Natural killer cell treated with Interleukin-12 subunit alpha and Interleukin-12 subunit beta and Interleukin-15 and Interleukin-18, amount 100 ng/mL, for 72 hours (primary cell): ENCODE results near the gene TAF11L14. TPM values are rescaled to one million over a fixed set of nuclear protein-coding genes. Genes with fewer than 3 reads are reported as not detected.
A peak's percentile ranks its signal among the peaks of the same experiment; 100 is the strongest.
"Not testable (repeated sequence)": the region's sequence is repeated elsewhere in the genome, so short reads cannot be mapped to it uniquely, and the experiment has no call there.

ENCODE experiments used
- ATAC-seq, 2 donors: fragments of 150-1000 bp; cut with Tn5 transposase in 1 of 2; sonication (Bioruptor Pico), chemical (Tn5 transposase) in 1 of 2; 2 replicates each; pipeline ENCODE4 v1.10.0; 2021
- DNase-seq: peaks from one replicate; pipeline ENCODE4 v3.0.0; 2022; ENCODE audit warnings: low spot score
- H3K27ac Mint-ChIP-seq, 2 donors: 1 replicate in 1 of 2; 2 replicates in 1 of 2; pipeline ENCODE4 v1.8.0; 2022; ENCODE audit warnings: mixed read lengths in 2 of 2, mild to moderate bottlenecking in 1 of 2, moderate library complexity in 1 of 2
- H3K27me3 Mint-ChIP-seq, 2 donors: 1 replicate in 1 of 2; 2 replicates in 1 of 2; pipeline ENCODE4 v1.8.0; 2022; ENCODE audit warnings: mixed read lengths in 2 of 2
- H3K36me3 Mint-ChIP-seq: one replicate; pipeline ENCODE4 v1.8.0; 2022; ENCODE audit warnings: mixed read lengths
- H3K4me1 Mint-ChIP-seq, 2 donors: 1 replicate in 1 of 2; 2 replicates in 1 of 2; pipeline ENCODE4 v1.8.0; 2022; ENCODE audit warnings: low read depth in 2 of 2, mixed read lengths in 2 of 2, mild to moderate bottlenecking in 1 of 2
- H3K4me3 Mint-ChIP-seq: one replicate; pipeline ENCODE4 v1.8.0; 2022; ENCODE audit warnings: mixed read lengths
- H3K9me3 Mint-ChIP-seq: 2 replicates; pipeline ENCODE4 v1.8.0; 2022; ENCODE audit warnings: mixed read lengths
- total RNA-seq, 2 donors: library from RNA; stranded (reverse); gene quantifications; one replicate each; pipeline ENCODE4 v1.2.3, GENCODE V29; 2022

The TAF11L14 gene
- not detected for total RNA-seq

DNA sequence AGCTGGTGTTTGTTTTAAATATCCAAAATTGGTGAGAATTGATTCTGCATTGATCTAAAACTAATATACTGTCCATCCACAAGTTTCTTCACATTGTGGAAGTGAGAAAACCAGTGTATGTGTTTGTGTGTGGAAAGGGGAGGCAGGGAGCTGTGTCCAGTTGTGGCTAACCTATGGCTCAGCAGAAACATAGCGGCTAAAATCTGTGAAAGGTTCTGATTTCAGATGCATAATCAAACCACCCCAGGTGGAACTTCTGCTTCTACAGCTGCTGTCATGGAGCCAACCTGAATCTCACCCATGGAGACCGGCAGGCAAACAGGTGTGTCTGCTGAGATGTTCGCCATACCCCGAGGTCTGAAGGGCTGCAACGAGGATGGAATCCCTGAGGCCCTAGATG lies at the start of gene TAF11L14:
Gene TAF11L14 (plus strand): TSS at position 301 of the 400 bp plus-strand sequence.
- Mint-ChIP-seq H3K27ac (no peak within 1 kb of the TSS), H3K27me3 (no peaks in the 10 kb centered on the region), H3K4me3 (no peak within 1 kb of the TSS), H3K36me3 (peaks cover 4% of the 10 kb centered on the region), H3K9me3 (peaks cover 5% of the 10 kb centered on the region), H3K4me1 (no peaks in the 10 kb centered on the region)
- DNase-seq, result no peak
- ATAC-seq, result no peak

DNA sequence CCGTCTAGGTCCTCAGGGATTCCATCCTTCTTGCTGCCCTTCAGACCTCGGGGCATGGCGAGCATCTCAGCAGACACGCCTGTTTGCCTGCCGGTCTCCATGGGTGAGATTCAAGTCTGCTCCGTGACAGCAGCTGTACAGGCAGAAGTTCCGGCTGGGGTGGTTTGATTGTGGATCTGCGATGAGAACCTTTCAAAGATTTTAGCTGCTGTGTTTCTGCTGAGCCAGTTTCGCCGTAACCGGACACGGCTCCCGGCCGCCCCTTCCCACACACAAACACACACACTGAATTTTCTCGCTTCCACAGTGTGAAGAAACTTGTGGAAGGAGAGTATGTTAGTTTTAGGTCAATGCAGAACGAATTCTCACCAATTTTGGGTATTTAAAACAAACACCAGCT lies 48.6 kb upstream of the TAF11L14 start, which contains the start of gene TAF11L7:
Gene TAF11L7 (minus strand): TSS at position 101 of the 400 bp plus-strand sequence.
- not testable (repeated sequence) for DNase-seq, H3K4me3 Mint-ChIP-seq, ATAC-seq, H3K27ac Mint-ChIP-seq, H3K4me1 Mint-ChIP-seq, H3K9me3 Mint-ChIP-seq, H3K27me3 Mint-ChIP-seq, H3K36me3 Mint-ChIP-seq

GRCh38 chr5:17590860-17591259 lies 43.4 kb upstream of the TAF11L14 start, which contains the start of gene TAF11L8:
Gene TAF11L8 (minus strand): TSS chr5:17590960.
- not testable (repeated sequence) for H3K27ac Mint-ChIP-seq, H3K36me3 Mint-ChIP-seq, ATAC-seq, H3K4me1 Mint-ChIP-seq, H3K27me3 Mint-ChIP-seq, H3K4me3 Mint-ChIP-seq, DNase-seq, H3K9me3 Mint-ChIP-seq

DNA sequence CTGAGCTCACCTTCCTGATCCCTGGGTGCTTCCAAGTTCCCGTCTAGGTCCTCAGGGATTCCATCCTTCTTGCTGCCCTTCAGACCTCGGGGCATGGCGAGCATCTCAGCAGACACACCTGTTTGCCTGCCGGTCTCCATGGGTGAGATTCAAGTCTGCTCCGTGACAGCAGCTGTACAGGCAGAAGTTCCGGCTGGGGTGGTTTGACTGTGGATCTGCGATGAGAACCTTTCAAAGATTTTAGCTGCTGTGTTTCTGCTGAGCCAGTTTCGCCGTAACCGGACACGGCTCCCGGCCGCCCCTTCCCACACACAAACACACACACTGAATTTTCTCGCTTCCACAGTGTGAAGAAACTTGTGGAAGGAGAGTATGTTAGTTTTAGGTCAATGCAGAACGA lies 40.0 kb upstream of the TAF11L14 start, which contains the start of gene TAF11L9:
Gene TAF11L9 (minus strand): TSS at position 140 of the 400 bp plus-strand sequence.
- not testable (repeated sequence) for H3K4me1 Mint-ChIP-seq, H3K36me3 Mint-ChIP-seq, H3K27me3 Mint-ChIP-seq, H3K9me3 Mint-ChIP-seq, H3K4me3 Mint-ChIP-seq, DNase-seq, H3K27ac Mint-ChIP-seq, ATAC-seq

DNA sequence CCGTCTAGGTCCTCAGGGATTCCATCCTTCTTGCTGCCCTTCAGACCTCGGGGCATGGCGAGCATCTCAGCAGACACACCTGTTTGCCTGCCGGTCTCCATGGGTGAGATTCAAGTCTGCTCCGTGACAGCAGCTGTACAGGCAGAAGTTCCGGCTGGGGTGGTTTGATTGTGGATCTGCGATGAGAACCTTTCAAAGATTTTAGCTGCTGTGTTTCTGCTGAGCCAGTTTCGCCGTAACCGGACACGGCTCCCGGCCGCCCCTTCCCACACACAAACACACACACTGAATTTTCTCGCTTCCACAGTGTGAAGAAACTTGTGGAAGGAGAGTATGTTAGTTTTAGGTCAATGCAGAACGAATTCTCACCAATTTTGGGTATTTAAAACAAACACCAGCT lies 36.5 kb upstream of the TAF11L14 start, which contains the start of gene TAF11L10:
Gene TAF11L10 (minus strand): TSS at position 101 of the 400 bp plus-strand sequence.
- not testable (repeated sequence) for H3K36me3 Mint-ChIP-seq, ATAC-seq, DNase-seq, H3K27ac Mint-ChIP-seq, H3K9me3 Mint-ChIP-seq, H3K4me3 Mint-ChIP-seq, H3K4me1 Mint-ChIP-seq, H3K27me3 Mint-ChIP-seq

DNA sequence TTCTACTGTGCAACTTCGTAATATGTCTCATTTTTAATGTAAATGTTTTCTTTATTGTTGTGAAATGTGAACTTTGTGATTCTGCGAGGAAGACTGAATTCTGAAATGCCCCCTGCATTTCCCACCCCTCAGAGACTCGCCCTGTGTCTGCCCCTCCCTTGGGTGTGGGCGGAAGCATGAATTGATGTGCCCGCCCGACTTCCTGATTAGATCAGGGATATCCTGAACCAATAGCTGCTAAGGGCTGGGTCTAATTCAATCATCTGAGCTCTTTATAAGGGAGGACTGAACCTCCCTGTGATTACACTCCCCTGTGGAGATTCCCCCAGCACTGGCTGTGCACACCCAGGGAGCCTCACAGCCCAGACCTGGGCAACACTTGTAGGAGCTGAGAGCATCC lies 30.4 kb upstream of the TAF11L14 start, which contains the start of gene TAF11L11:
Gene TAF11L11 (plus strand): TSS at position 304 of the 400 bp plus-strand sequence.
- ATAC-seq, H3K4me1 Mint-ChIP-seq, H3K4me3 Mint-ChIP-seq, H3K27ac Mint-ChIP-seq, H3K36me3 Mint-ChIP-seq, H3K27me3 Mint-ChIP-seq, DNase-seq: not testable (repeated sequence)
- H3K9me3 Mint-ChIP-seq, result peaks cover 13% of the 10 kb centered on the region

- no peak for DNase-seq
- H3K27ac Mint-ChIP-seq, result no peak overlapping the region
- no peaks in the 10 kb centered on the region for H3K36me3 Mint-ChIP-seq
- no peak overlapping the region for H3K4me3 Mint-ChIP-seq
- H3K9me3 Mint-ChIP-seq, result peaks cover 13% of the 10 kb centered on the region
- no peak for ATAC-seq
- H3K4me1 Mint-ChIP-seq, result no peaks in the 10 kb centered on the region
- no peaks in the 10 kb centered on the region for H3K27me3 Mint-ChIP-seq
Measured at GRCh38 chr5:17604951-17605350, 29.3 kb upstream of the TAF11L14 start.

DNA sequence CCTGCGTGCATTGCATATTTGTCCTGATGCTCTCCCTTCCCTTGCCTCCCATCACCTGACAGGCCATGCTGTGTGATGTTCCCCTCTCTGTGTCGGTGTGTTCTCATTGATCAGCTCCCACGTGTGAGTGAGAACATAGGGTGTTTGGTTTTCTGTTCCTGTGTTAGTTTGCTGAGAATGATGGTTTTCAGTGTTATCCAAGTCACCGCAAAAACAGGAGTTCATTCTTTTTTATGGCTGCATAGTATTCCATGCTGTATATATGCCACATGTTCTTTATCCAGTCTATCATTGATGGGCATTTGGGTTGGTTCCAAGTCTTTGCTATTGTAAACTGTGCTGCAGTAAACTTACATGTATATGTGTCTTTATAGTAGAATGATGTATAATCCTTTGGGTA lies 26.8 kb upstream of the TAF11L14 start:
- H3K4me3 Mint-ChIP-seq, H3K27me3 Mint-ChIP-seq, H3K4me1 Mint-ChIP-seq, ATAC-seq, H3K36me3 Mint-ChIP-seq, DNase-seq, H3K27ac Mint-ChIP-seq: not testable (repeated sequence)
- peaks cover 15% of the 10 kb centered on the region for H3K9me3 Mint-ChIP-seq

DNA sequence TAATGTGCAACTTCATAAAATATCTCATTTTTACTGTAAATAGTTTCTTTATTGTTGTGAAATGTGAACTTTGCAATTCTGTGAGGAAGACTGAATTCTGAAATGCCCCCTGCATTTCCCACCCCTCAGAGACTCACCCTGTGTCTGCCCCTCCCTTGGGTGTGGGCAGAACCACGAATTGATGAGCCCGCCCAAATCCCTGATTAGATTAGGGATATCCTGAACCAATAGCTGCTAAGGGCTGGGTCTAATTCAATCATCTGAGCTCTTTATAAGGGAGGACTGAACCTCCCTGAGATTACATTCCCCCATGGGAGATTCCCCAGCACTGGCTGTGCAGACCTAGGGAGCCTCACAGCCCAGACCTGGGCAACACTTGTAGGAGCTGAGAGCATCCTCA lies 24.2 kb upstream of the TAF11L14 start, which contains the start of gene TAF11L12:
Gene TAF11L12 (plus strand): TSS at position 301 of the 400 bp plus-strand sequence.
- ATAC-seq, H3K36me3 Mint-ChIP-seq, H3K27me3 Mint-ChIP-seq, H3K4me1 Mint-ChIP-seq, H3K27ac Mint-ChIP-seq, DNase-seq, H3K4me3 Mint-ChIP-seq: not testable (repeated sequence)
- peaks cover 16% of the 10 kb centered on the region for H3K9me3 Mint-ChIP-seq

GRCh38 chr5:17614872-17615605 lies 19.2 kb upstream of the TAF11L14 start:
- ATAC-seq (no peak), DNase-seq (no peak)
- peaks cover 8% of the 10 kb centered on the region for H3K36me3 Mint-ChIP-seq
- H3K27me3 Mint-ChIP-seq, result no peaks in the 10 kb centered on the region
- H3K4me1 Mint-ChIP-seq, result no peaks in the 10 kb centered on the region
- peaks cover 14% of the 10 kb centered on the region for H3K9me3 Mint-ChIP-seq
- no peak overlapping the region for H3K4me3 Mint-ChIP-seq
- H3K27ac Mint-ChIP-seq, result no peak overlapping the region

DNA sequence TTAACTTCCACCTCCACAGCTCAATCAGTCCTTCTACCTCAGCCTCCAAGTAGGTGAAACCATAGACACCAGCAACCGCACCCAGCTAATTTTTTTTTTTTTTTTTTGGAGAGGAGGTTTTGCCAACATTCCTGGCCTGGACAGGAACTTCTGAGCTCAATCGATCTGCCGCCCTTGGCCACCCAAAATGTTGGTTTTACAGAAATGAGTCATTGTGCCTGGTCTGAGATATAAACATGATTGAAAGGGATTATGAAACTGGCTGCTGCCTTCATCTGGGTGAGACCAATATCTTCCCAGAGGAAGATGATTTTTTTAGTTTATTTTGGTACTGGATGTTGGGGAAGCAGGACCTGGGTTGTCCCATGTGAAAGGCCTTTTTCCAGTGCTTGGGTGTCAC lies 14.9 kb upstream of the TAF11L14 start:
- Mint-ChIP-seq H3K4me3 (no peak overlapping the region), H3K27me3 (no peaks in the 10 kb centered on the region), H3K4me1 (no peaks in the 10 kb centered on the region), H3K27ac (no peak overlapping the region), H3K9me3 (peaks cover 16% of the 10 kb centered on the region), H3K36me3 (peaks cover 8% of the 10 kb centered on the region)
- no peak for DNase-seq
- ATAC-seq, result no peak

- H3K27me3 Mint-ChIP-seq, result no peaks in the 10 kb centered on the region
- H3K36me3 Mint-ChIP-seq, result peaks cover 8% of the 10 kb centered on the region
- H3K4me3 Mint-ChIP-seq, result no peak overlapping the region
- no peaks in the 10 kb centered on the region for H3K4me1 Mint-ChIP-seq
- H3K27ac Mint-ChIP-seq, result no peak overlapping the region
- peaks cover 17% of the 10 kb centered on the region for H3K9me3 Mint-ChIP-seq
- DNase-seq (no peak), ATAC-seq (no peak)
Measured at GRCh38 chr5:17620627-17621026, 13.6 kb upstream of the TAF11L14 start.

GRCh38 chr5:17625686-17626085 lies 8.6 kb upstream of the TAF11L14 start:
- H3K4me1 Mint-ChIP-seq, result no peaks in the 10 kb centered on the region
- H3K27ac Mint-ChIP-seq, result no peak overlapping the region
- no peaks in the 10 kb centered on the region for H3K36me3 Mint-ChIP-seq
- DNase-seq (no peak), ATAC-seq (peak in 1 of 2 donors; percentile 24)
- H3K9me3 Mint-ChIP-seq, result peaks cover 12% of the 10 kb centered on the region
- no peak overlapping the region for H3K4me3 Mint-ChIP-seq
- H3K27me3 Mint-ChIP-seq, result no peaks in the 10 kb centered on the region

- not testable (repeated sequence) for H3K4me1 Mint-ChIP-seq, H3K9me3 Mint-ChIP-seq, H3K27ac Mint-ChIP-seq, H3K27me3 Mint-ChIP-seq, ATAC-seq, DNase-seq, H3K36me3 Mint-ChIP-seq, H3K4me3 Mint-ChIP-seq
Measured at GRCh38 chr5:17631788-17632187, 2.5 kb upstream of the TAF11L14 start, which contains the start of gene TAF11L13. Gene TAF11L13 (plus strand): TSS chr5:17632088.
